Mesenchymal stem cell (in vitro differentiated cells and primary cell): ENCODE measurements around the gene FCHSD2. TPM values are rescaled to one million over a fixed set of nuclear protein-coding genes. Genes with fewer than 3 reads are reported as not detected.

ENCODE experiments used
- DNase-seq: peaks from one replicate; pipeline ENCODE4 v3.0.0-alpha.2; 2013
- H2AFZ ChIP-seq: one replicate; pipeline ENCODE4 v1.6.1; 2013; ENCODE audit warnings: low read depth, mild to moderate bottlenecking, control low read depth, inconsistent platforms, low read length, moderate library complexity
- H2AK5ac ChIP-seq: 2 replicates; pipeline ENCODE4 v1.6.1; 2013; ENCODE audit warnings: low read length, moderate library complexity, mild to moderate bottlenecking, inconsistent platforms; ENCODE audit not compliant: severe bottlenecking
- H2BK120ac ChIP-seq: one replicate; pipeline ENCODE4 v1.6.1; 2013; ENCODE audit warnings: low read depth, mild to moderate bottlenecking, inconsistent platforms, low read length, moderate library complexity
- H2BK12ac ChIP-seq, 2 experiments: one replicate each; pipeline ENCODE4 v1.6.1; 2013; ENCODE audit warnings: inconsistent platforms in 2 of 2, low read length in 2 of 2, mild to moderate bottlenecking in 2 of 2, moderate library complexity in 2 of 2, control low read depth in 1 of 2
- H2BK15ac ChIP-seq: one replicate; pipeline ENCODE4 v1.6.1; 2013; ENCODE audit warnings: mild to moderate bottlenecking, low read depth, inconsistent platforms; ENCODE audit not compliant: poor library complexity, severe bottlenecking
- H2BK5ac ChIP-seq: 2 replicates; pipeline ENCODE4 v1.6.1; 2013; ENCODE audit warnings: low read depth, mild to moderate bottlenecking, low read length, control low read depth, inconsistent platforms; ENCODE audit not compliant: poor library complexity, severe bottlenecking
- H3K14ac ChIP-seq, 2 experiments: one replicate each; pipeline ENCODE4 v1.6.1; 2013; ENCODE audit warnings: inconsistent platforms in 2 of 2, low read length in 2 of 2, control low read depth in 1 of 2, mild to moderate bottlenecking in 1 of 2, moderate library complexity in 1 of 2
- H3K18ac ChIP-seq, 2 experiments: one replicate each; pipeline ENCODE4 v1.6.1; 2013; ENCODE audit warnings: inconsistent platforms in 2 of 2, low read length in 2 of 2, control low read depth in 1 of 2, low read depth in 1 of 2, mild to moderate bottlenecking in 1 of 2
- H3K23ac ChIP-seq, 2 experiments: one replicate each; pipeline ENCODE4 v1.6.1; 2013; ENCODE audit warnings: inconsistent platforms in 2 of 2, low read length in 2 of 2, mild to moderate bottlenecking in 2 of 2, moderate library complexity in 2 of 2, control low read depth in 1 of 2
- H3K27ac ChIP-seq: 2 replicates; pipeline ENCODE4 v1.5.1; 2013; ENCODE audit warnings: mild to moderate bottlenecking, moderate library complexity, low read length, control low read depth, inconsistent platforms; ENCODE audit not compliant: poor library complexity, severe bottlenecking
- H3K27me3 ChIP-seq, 2 experiments: 2 replicates each; pipeline versions ENCODE4 v1.6.1 to v1.7.0; 2013; ENCODE audit warnings: low read length in 2 of 2, mild to moderate bottlenecking in 2 of 2, moderate library complexity in 2 of 2, control low read depth in 1 of 2, inconsistent platforms in 1 of 2; ENCODE audit not compliant: control insufficient read depth in 1 of 2, insufficient read depth in 1 of 2
- H3K36me3 ChIP-seq, 2 experiments: 2 replicates each; pipeline versions ENCODE4 v1.6.1 to v1.7.0; 2013; ENCODE audit warnings: low read length in 2 of 2, control low read depth in 1 of 2, inconsistent platforms in 1 of 2, low read depth in 1 of 2, mild to moderate bottlenecking in 1 of 2; ENCODE audit not compliant: insufficient read depth in 2 of 2, control insufficient read depth in 1 of 2
- H3K4ac ChIP-seq, 2 experiments: one replicate each; pipeline ENCODE4 v1.6.1; 2013; ENCODE audit warnings: inconsistent platforms in 2 of 2, low read length in 2 of 2, mild to moderate bottlenecking in 2 of 2, moderate library complexity in 2 of 2, control low read depth in 1 of 2, low read depth in 1 of 2
- H3K4me1 ChIP-seq: 2 replicates; pipeline ENCODE4 v1.6.1; 2013; ENCODE audit warnings: low read depth, low read length, control low read depth; ENCODE audit not compliant: control insufficient read depth, insufficient read depth
- H3K4me2 ChIP-seq: 2 replicates; pipeline ENCODE4 v1.6.1; 2013; ENCODE audit warnings: low read length, mild to moderate bottlenecking, inconsistent platforms; ENCODE audit not compliant: poor library complexity, severe bottlenecking
- H3K4me3 ChIP-seq, 2 experiments: 2 replicates each; pipeline versions ENCODE4 v1.5.1 to v1.7.0; 2013; ENCODE audit warnings: low read length in 2 of 2, mild to moderate bottlenecking in 2 of 2, control low read depth in 1 of 2, low read depth in 1 of 2; ENCODE audit not compliant: insufficient read depth in 1 of 2
- H3K79me1 ChIP-seq: replicated peaks from 2 replicates; pipeline ENCODE4 v1.6.1; 2013; ENCODE audit warnings: mild to moderate bottlenecking, control low read depth, low read length, inconsistent platforms; ENCODE audit not compliant: poor library complexity, severe bottlenecking
- H3K9ac ChIP-seq: 2 replicates; pipeline ENCODE4 v1.7.0; 2013; ENCODE audit warnings: mild to moderate bottlenecking, low read length, moderate library complexity
- H3K9me3 ChIP-seq: 2 replicates; pipeline ENCODE4 v1.7.0; 2013; ENCODE audit warnings: mild to moderate bottlenecking, low read length; ENCODE audit not compliant: control insufficient read depth
- H4K8ac ChIP-seq: one replicate; pipeline ENCODE4 v1.6.1; 2013; ENCODE audit warnings: inconsistent platforms, mild to moderate bottlenecking, low read length, moderate library complexity
- H4K91ac ChIP-seq: one replicate; pipeline ENCODE4 v1.6.1; 2013; ENCODE audit warnings: mild to moderate bottlenecking, low read length, inconsistent platforms
- WGBS: methylation state at CpG from one replicate; pipeline ENCODE4 v1.1.7; 2013; ENCODE audit warnings: mixed read lengths; 5-methylcytosine and 5-hydroxymethylcytosine counted together
- polyA plus RNA-seq, 2 experiments: library from polyadenylated mRNA; stranded (reverse); fragments of 200-250 nt; gene quantifications; one replicate each; pipeline ENCODE4 v1.2.3, GENCODE V29; 2013

FCHSD2 gene
- 12.8 TPM for polyA plus RNA-seq (2013, experiment 1 of 2)
- 11.6 TPM for polyA plus RNA-seq (2013, experiment 2 of 2)

DNA sequence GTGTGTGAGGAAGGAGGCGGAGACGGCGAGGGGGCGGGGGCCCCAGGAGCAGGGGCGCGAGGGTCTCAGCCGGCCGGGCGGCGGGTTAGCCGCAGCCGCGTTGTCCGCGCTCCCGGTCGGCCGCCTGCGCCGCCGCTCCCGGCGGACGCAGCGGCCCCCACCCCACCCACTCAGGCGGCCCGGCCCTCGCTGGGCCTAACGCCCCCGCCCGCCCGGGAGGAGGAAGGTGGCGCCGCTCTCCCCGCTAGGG is at the start of gene FCHSD2:
Gene FCHSD2 (minus strand): TSS at position 191 of the 250 bp plus-strand sequence. CDS start 441 bp downstream, outside the sequence.
- H2BK12ac ChIP-seq, result peak within 1 kb of the TSS in 1 of 2 experiments; percentile 89
- H3K36me3 ChIP-seq, result peaks cover 0 to 8% of the 10 kb centered on the region in 2 experiments
- H2AFZ ChIP-seq, result peak within 1 kb of the TSS; percentile 73
- peak within 1 kb of the TSS; percentile 88 to 93 for H3K18ac ChIP-seq
- H4K8ac ChIP-seq, result peak within 1 kb of the TSS; percentile 78
- H4K91ac ChIP-seq, result peak within 1 kb of the TSS; percentile 83
- peak within 1 kb of the TSS; percentile 73 to 86 for H3K4ac ChIP-seq
- H3K4me2 ChIP-seq, result peak within 1 kb of the TSS; percentile 94
- peak within 1 kb of the TSS in 1 of 2 experiments; percentile 77 for H3K14ac ChIP-seq
- DNase-seq, result no peak
- peak within 1 kb of the TSS; percentile 78 to 93 for H3K4me3 ChIP-seq
- no peaks in the 10 kb centered on the region for H3K9me3 ChIP-seq
- 0% methylated on average over 10 of the region's 35 CpGs for WGBS
- H2BK120ac ChIP-seq, result peak within 1 kb of the TSS; percentile 85
- no peaks in the 10 kb centered on the region for H3K27me3 ChIP-seq
- peak within 1 kb of the TSS; percentile 97 for H2BK15ac ChIP-seq
- no peak within 1 kb of the TSS for H2AK5ac ChIP-seq
- peak within 1 kb of the TSS; percentile 92 for H3K9ac ChIP-seq
- peak within 1 kb of the TSS in 1 of 2 experiments; percentile 97 for H3K23ac ChIP-seq
- peak within 1 kb of the TSS; percentile 87 for H3K27ac ChIP-seq
- H3K79me1 ChIP-seq, result peaks cover 1% of the 10 kb centered on the region
- peaks cover 8% of the 10 kb centered on the region for H3K4me1 ChIP-seq
- H2BK5ac ChIP-seq, result peak within 1 kb of the TSS; percentile 73

- no peak overlapping the region for H3K4me2 ChIP-seq
- no peak overlapping the region for H2BK12ac ChIP-seq
- H2BK5ac ChIP-seq, result no peak overlapping the region
- peaks cover 0 to 3% of the 10 kb centered on the region in 2 experiments for H3K27me3 ChIP-seq
- no peak overlapping the region for H4K91ac ChIP-seq
- no peak overlapping the region for H4K8ac ChIP-seq
- H3K14ac ChIP-seq, result no peak overlapping the region
- H3K27ac ChIP-seq, result no peak overlapping the region
- H3K23ac ChIP-seq, result no peak overlapping the region
- no peaks in the 10 kb centered on the region for H3K9me3 ChIP-seq
- no peak for DNase-seq
- H3K9ac ChIP-seq, result no peak overlapping the region
- H3K18ac ChIP-seq, result no peak overlapping the region
- peaks cover 11% of the 10 kb centered on the region for H3K4me1 ChIP-seq
- no peak overlapping the region for H2AK5ac ChIP-seq
- H2AFZ ChIP-seq, result no peak overlapping the region
- H3K79me1 ChIP-seq, result no peaks in the 10 kb centered on the region
- H3K4ac ChIP-seq, result no peak overlapping the region
- 88% methylated on average over 5 of the region's 6 CpGs for WGBS
- no peaks in the 10 kb centered on the region for H3K36me3 ChIP-seq
- H2BK15ac ChIP-seq, result no peak overlapping the region
- H3K4me3 ChIP-seq, result no peak overlapping the region
- H2BK120ac ChIP-seq, result no peak overlapping the region
Observed at GRCh38 chr11:73191151-73191550, 49.0 kb upstream of the FCHSD2 start.

GRCh38 chr11:73190557-73190885 is 48.4 kb upstream of the FCHSD2 start:
- peaks cover 18% of the 10 kb centered on the region for H3K4me1 ChIP-seq
- H2BK15ac ChIP-seq, result no peak overlapping the region
- H3K9ac ChIP-seq, result no peak overlapping the region
- no peak overlapping the region for H2BK120ac ChIP-seq
- no peak overlapping the region for H2AFZ ChIP-seq
- no peak overlapping the region for H3K14ac ChIP-seq
- H4K91ac ChIP-seq, result no peak overlapping the region
- WGBS, result 94% methylated on average over 3 of the region's 3 CpGs
- no peaks in the 10 kb centered on the region for H3K9me3 ChIP-seq
- H3K4me2 ChIP-seq, result no peak overlapping the region
- no peak for DNase-seq
- H3K18ac ChIP-seq, result no peak overlapping the region
- peaks cover 0 to 3% of the 10 kb centered on the region in 2 experiments for H3K27me3 ChIP-seq
- no peak overlapping the region for H4K8ac ChIP-seq
- no peak overlapping the region for H3K23ac ChIP-seq
- no peak overlapping the region for H2AK5ac ChIP-seq
- H2BK5ac ChIP-seq, result no peak overlapping the region
- no peak overlapping the region for H3K27ac ChIP-seq
- no peaks in the 10 kb centered on the region for H3K79me1 ChIP-seq
- no peak overlapping the region for H3K4me3 ChIP-seq
- H2BK12ac ChIP-seq, result no peak overlapping the region
- no peaks in the 10 kb centered on the region for H3K36me3 ChIP-seq
- no peak overlapping the region for H3K4ac ChIP-seq

DNA sequence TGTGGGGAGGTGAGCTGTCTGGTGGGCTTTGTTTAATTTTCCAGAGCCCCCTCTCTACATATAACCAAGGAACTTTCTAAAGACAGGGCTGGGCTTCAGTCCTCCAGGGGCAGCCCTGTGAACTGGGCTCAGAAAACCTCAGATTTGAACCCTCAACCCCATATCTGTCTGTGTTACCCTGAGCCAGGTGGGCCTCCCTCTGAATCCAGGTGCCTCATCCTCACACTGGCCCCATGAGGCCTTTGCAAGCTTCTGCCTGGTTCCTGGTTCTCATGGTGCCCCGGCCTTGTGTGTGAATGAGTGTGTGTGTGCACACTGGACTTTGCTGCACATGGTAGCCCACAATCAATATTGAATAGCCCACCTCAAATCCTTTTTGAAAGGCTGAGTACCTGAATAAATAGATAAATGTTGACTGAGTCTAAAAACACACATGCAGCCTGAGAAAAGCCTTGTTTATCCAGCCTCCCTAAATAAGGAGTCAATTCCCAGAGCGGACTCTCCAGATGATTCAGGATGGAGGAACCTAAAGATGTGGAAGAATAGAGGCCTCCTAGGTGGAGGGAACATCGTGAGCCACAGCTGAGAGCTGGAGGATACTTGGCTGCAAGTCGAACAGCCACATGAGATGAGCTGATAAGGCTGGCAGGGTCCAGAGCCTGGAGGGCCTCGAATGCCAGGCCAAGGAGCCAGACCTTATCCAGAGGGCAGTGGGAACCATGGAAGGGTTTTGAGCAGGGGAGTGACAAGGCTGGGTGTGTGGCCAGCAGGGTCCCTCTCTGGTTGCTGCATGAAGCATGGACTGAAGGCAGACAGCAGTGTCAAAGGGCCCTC is 47.8 kb upstream of the FCHSD2 start:
- Histone ChIP-seq H3K27ac (no peak overlapping the region), H3K9me3 (no peaks in the 10 kb centered on the region), H3K14ac (no peak overlapping the region), H2AK5ac (no peak overlapping the region), H3K23ac (no peak overlapping the region), H3K18ac (no peak overlapping the region), H4K91ac (no peak overlapping the region), H3K4me1 (peaks cover 20% of the 10 kb centered on the region), H2BK12ac (no peak overlapping the region), H3K9ac (no peak overlapping the region), H2BK5ac (no peak overlapping the region), H2BK15ac (no peak overlapping the region), H3K36me3 (no peaks in the 10 kb centered on the region), H3K4ac (no peak overlapping the region), H2AFZ (no peak overlapping the region), H3K4me2 (no peak overlapping the region), H2BK120ac (no peak overlapping the region), H3K79me1 (no peaks in the 10 kb centered on the region), H3K27me3 (peaks cover 0 to 3% of the 10 kb centered on the region in 2 experiments), H3K4me3 (no peak overlapping the region), H4K8ac (no peak overlapping the region)
- WGBS, result 79% methylated on average over 4 of the region's 5 CpGs
- no peak for DNase-seq
